Islet precursor cell (in vitro differentiated cells): ENCODE measurements around the gene FBLN1.
"Not testable (repeated sequence)": the region's sequence is repeated elsewhere in the genome, so short reads cannot be mapped to it uniquely, and the experiment has no call there.

ENCODE experiments used
- DNase-seq: peaks from one replicate; pipeline ENCODE4 v3.0.0-alpha.2; 2018

The FBLN1 gene

GRCh38 chr22:45616432-45616831 lies 113.7 kb downstream of the FBLN1 start:
- no peak for DNase-seq

- no peak for DNase-seq
Measured at GRCh38 chr22:45617948-45618347, 115.3 kb downstream of the FBLN1 start.

GRCh38 chr22:45620706-45621105 lies 118.0 kb downstream of the FBLN1 start:
- DNase-seq: no peak

- DNase-seq: no peak
Measured at GRCh38 chr22:45621836-45622600, 119.3 kb downstream of the FBLN1 start.

GRCh38 chr22:45623464-45624145 lies 120.9 kb downstream of the FBLN1 start:
- not testable (repeated sequence) for DNase-seq

GRCh38 chr22:45626198-45626651 lies 123.5 kb downstream of the FBLN1 start:
- no peak for DNase-seq

GRCh38 chr22:45627489-45628233 lies 125.0 kb downstream of the FBLN1 start:
- no peak for DNase-seq

GRCh38 chr22:45628515-45628914 lies 125.8 kb downstream of the FBLN1 start:
- DNase-seq: no peak

GRCh38 chr22:45629469-45630089 lies 126.9 kb downstream of the FBLN1 start:
- no peak for DNase-seq

- no peak for DNase-seq
Measured at GRCh38 chr22:45630436-45630835, 127.8 kb downstream of the FBLN1 start.

- no peak for DNase-seq
Measured at GRCh38 chr22:45631140-45631840, 128.6 kb downstream of the FBLN1 start.

GRCh38 chr22:45631841-45632238 lies 129.2 kb downstream of the FBLN1 start:
- DNase-seq: no peak

GRCh38 chr22:45632791-45633515 lies 130.3 kb downstream of the FBLN1 start:
- DNase-seq: no peak

- DNase-seq: peak; percentile 2
Measured at GRCh38 chr22:45636683-45637082, 134.0 kb downstream of the FBLN1 start.

- DNase-seq: no peak
Measured at GRCh38 chr22:45638197-45638596, 135.5 kb downstream of the FBLN1 start.

GRCh38 chr22:45638834-45639746 lies 136.4 kb downstream of the FBLN1 start:
- peak; percentile 68 for DNase-seq

- peak; percentile 43 for DNase-seq
Measured at GRCh38 chr22:45639747-45640102, 137.0 kb downstream of the FBLN1 start.

GRCh38 chr22:45640291-45640940 lies 137.7 kb downstream of the FBLN1 start:
- DNase-seq: no peak

- no peak for DNase-seq
Measured at GRCh38 chr22:45640941-45641621, 138.4 kb downstream of the FBLN1 start.

- DNase-seq: no peak
Measured at GRCh38 chr22:45642986-45643385, 140.3 kb downstream of the FBLN1 start.
